Panc1 (cell line): ENCODE results near the gene CLCN6. TPM values are rescaled to one million over a fixed set of nuclear protein-coding genes. Genes with fewer than 3 reads are reported as not detected.

Experiments
- ATAC-seq: fragments of 200-7000 bp; cut with Tn5 transposase; 2 replicates; pipeline ENCODE4 v1.9.1; 2020; ENCODE audit warnings: mild to moderate bottlenecking, moderate library complexity
- BruUV-seq: library from RNA; stranded (reverse); fragments of 400-500 nt; replicated peaks from 2 replicates; lab custom pipeline; 2021; lab: Mats Ljungman, UMichigan
- CTCF ChIA-PET: fragments of 300-600 bp; sonication (Branson Sonifier 250); formaldehyde crosslinking; loops from one replicate; lab custom pipeline; 2022; ENCODE audit warnings: antibody characterized with exemption; lab: Charles Lee
- POLR2A ChIA-PET: fragments of 300-600 bp; sonication (Branson Sonifier 250); formaldehyde crosslinking; loops from one replicate; lab custom pipeline; 2022; ENCODE audit warnings: antibody characterized with exemption; lab: Charles Lee
- DNase-seq: peaks from one replicate; pipeline ENCODE4 v3.0.0-alpha.2; 2010; ENCODE audit warnings: low read depth, low spot score
- H3K27ac ChIP-seq: 2 replicates; pipeline ENCODE4 v1.5.1; 2011; ENCODE audit warnings: mild to moderate bottlenecking, low read length, inconsistent platforms
- H3K27me3 ChIP-seq: fragments of 200-500 bp; sonication (Bioruptor generic); 2 replicates; pipeline ENCODE4 v1.6.0; 2014; ENCODE audit warnings: low read length, inconsistent platforms; ENCODE audit not compliant: control insufficient read depth, insufficient read depth
- H3K36me3 ChIP-seq: fragments of 200-500 bp; sonication (Bioruptor generic); 2 replicates; pipeline ENCODE4 v1.5.1; 2014; ENCODE audit warnings: inconsistent platforms, mild to moderate bottlenecking, low read length, moderate library complexity; ENCODE audit not compliant: control insufficient read depth, insufficient read depth
- H3K4me1 ChIP-seq: 2 replicates; pipeline ENCODE4 v1.5.1; 2011; ENCODE audit warnings: inconsistent platforms, mild to moderate bottlenecking, low read length, moderate library complexity; ENCODE audit not compliant: control insufficient read depth, insufficient read depth
- H3K4me3 ChIP-seq, 2 experiments: 2 replicates each; pipeline ENCODE4 v1.5.1; 2011 to 2012; ENCODE audit warnings: low read depth in 2 of 2, low read length in 2 of 2, mild to moderate bottlenecking in 2 of 2, inconsistent platforms in 1 of 2, moderate library complexity in 1 of 2
- H3K9me3 ChIP-seq: fragments of 200-500 bp; sonication (Bioruptor generic); 2 replicates; pipeline ENCODE4 v1.5.1; 2014; ENCODE audit warnings: low read depth, mild to moderate bottlenecking, inconsistent platforms, low read length, moderate library complexity; ENCODE audit not compliant: control insufficient read depth, insufficient read depth
- CTCF ChIP-seq: fragments of 450-650 bp; IDR thresholded peaks from 2 replicates; pipeline ENCODE4 v1.5.1; 2017; ENCODE audit warnings: mild to moderate bottlenecking
- POLR2AphosphoS5 ChIP-seq: IDR thresholded peaks from 2 replicates; pipeline ENCODE4 v1.6.1; 2012; ENCODE audit warnings: mild to moderate bottlenecking, low read depth, low read length, moderate library complexity
- REST ChIP-seq, 2 experiments: IDR thresholded peaks; 2 replicates each; pipeline ENCODE4 v1.6.1; 2011 to 2012; ENCODE audit warnings: low read depth in 2 of 2, control low read depth in 1 of 2, low read length in 1 of 2, mild to moderate bottlenecking in 1 of 2, moderate library complexity in 1 of 2; ENCODE audit not compliant: insufficient read depth in 1 of 2
- SIN3A ChIP-seq: IDR thresholded peaks from 2 replicates; pipeline ENCODE4 v1.6.1; 2012; ENCODE audit warnings: low read depth, mild to moderate bottlenecking, low read length, moderate library complexity, borderline replicate concordance; ENCODE audit not compliant: insufficient read depth
- TCF7L2 ChIP-seq: IDR thresholded peaks from 2 replicates; pipeline ENCODE4 v1.6.1; 2011; ENCODE audit warnings: mild to moderate bottlenecking, low read depth, low read length, inconsistent platforms
- in situ Hi-C: cut with HindIII; loops from 2 replicates; pipeline ENCODE4 v1.10.0; 2016; ENCODE audit warnings: low sequenced_read_pairs, low pct_unique_long_range_greater_than_20kb
- intact Hi-C: fragments of 100-400 bp; cut with micrococcal nuclease; formaldehyde crosslinking; loops from one replicate; pipeline ENCODE4 v1.10.0; 2022; ENCODE audit not compliant: unreplicated experiment
- total RNA-seq: library from RNA; stranded (reverse); gene quantifications from one replicate; pipeline ENCODE4 v1.2.1, GENCODE V29; 2021; ENCODE audit not compliant: unreplicated experiment

Gene CLCN6
- total RNA-seq, 1 experiment from 2014 or later: 23.6 TPM

GRCh38 chr1:11886986-11887665 lies 81.1 kb downstream of the CLCN6 start:
- CTCF ChIA-PET: no interaction called here
- intact Hi-C loops: no loop called here
- Histone ChIP-seq H3K4me1 (no peaks in the 10 kb centered on the region), H3K36me3 (no peaks in the 10 kb centered on the region), H3K27ac (no peak overlapping the region), H3K4me3 (no peak overlapping the region), H3K9me3 (no peaks in the 10 kb centered on the region), H3K27me3 (no peaks in the 10 kb centered on the region)
- DNase-seq (no peak), ATAC-seq (no peak)
- BruUV-seq: no TSS peak
- in situ Hi-C loops: no loop called here
- TF ChIP-seq SIN3A: no peak
- no peak for TF ChIP-seq POLR2AphosphoS5
- TF ChIP-seq TCF7L2: no peak
- no peak for TF ChIP-seq CTCF
- no peak for TF ChIP-seq REST (IDR thresholded peaks at IDR 0.05; ENCODE audit: insufficient read depth in 1 of 2, low read depth in 2 of 2, low read length in 1 of 2)
- POLR2A ChIA-PET: interaction anchor here (0.8 to 1.1 kb wide), 2 partner anchors 22 to 40 kb away, joined by 3 to 6 read pairs; no protein-coding TSS in a partner anchor

GRCh38 chr1:11887666-11888007 lies 81.6 kb downstream of the CLCN6 start:
- in situ Hi-C loops (no loop called here), intact Hi-C loops (no loop called here)
- ChIA-PET CTCF (no interaction called here), POLR2A (interaction anchor here (0.7 to 1.1 kb wide), 3 partner anchors 20 to 41 kb away, joined by 3 to 7 read pairs (median 6); no protein-coding TSS in a partner anchor)
- BruUV-seq: no TSS peak
- no peaks in the 10 kb centered on the region for H3K36me3 ChIP-seq
- H3K9me3 ChIP-seq: no peaks in the 10 kb centered on the region
- no peaks in the 10 kb centered on the region for H3K27me3 ChIP-seq
- DNase-seq: no peak
- no peaks in the 10 kb centered on the region for H3K4me1 ChIP-seq
- no peak overlapping the region for H3K4me3 ChIP-seq
- H3K27ac ChIP-seq: no peak overlapping the region
- TF ChIP-seq SIN3A (no peak), TCF7L2 (no peak), POLR2AphosphoS5 (no peak), REST (IDR thresholded peaks at IDR 0.05; ENCODE audit: insufficient read depth in 1 of 2, low read depth in 2 of 2, low read length in 1 of 2) (no peak), CTCF (no peak)
- ATAC-seq: no peak
